ENCODE measurements around the gene MEFV.

- TF ChIP-seq GATA2 (IDR thresholded peaks at IDR 0.05; ENCODE audit: low read depth, low read length): no peak
- TF ChIP-seq GATA3 (IDR thresholded peaks at IDR 0.05; ENCODE audit: low read depth, low read length): no peak
These were observed 41.4 kb downstream of the MEFV start for GRCh38 chr16:3214904-3215600.
